Smooth muscle cell (in vitro differentiated cells): ENCODE data around the gene FOXS1. TPM values are rescaled to one million over a fixed set of nuclear protein-coding genes. Genes with fewer than 3 reads are reported as not detected.

Experiments
- DNase-seq: peaks from one replicate; lab custom pipeline; 2025; ENCODE audit not compliant: unreplicated experiment; lab: John Stamatoyannopoulos, UW
- H2AFZ ChIP-seq: fragments of 200-600 bp; sonication (generic); 2 replicates; pipeline ENCODE4 v1.6.0; 2016; ENCODE audit warnings: antibody characterized with exemption, low read depth, mild to moderate bottlenecking
- H3F3A ChIP-seq: fragments of 200-600 bp; sonication (generic); 2 replicates; pipeline ENCODE4 v1.6.0; 2017; ENCODE audit warnings: antibody characterized with exemption, low read depth
- H3K27ac ChIP-seq: fragments of 200-600 bp; sonication (generic); 2 replicates; pipeline ENCODE4 v1.5.1; 2016; ENCODE audit warnings: low read depth, mild to moderate bottlenecking
- H3K27me3 ChIP-seq: fragments of 200-600 bp; sonication (generic); 2 replicates; pipeline ENCODE4 v1.6.1; 2016; ENCODE audit warnings: low read depth, mild to moderate bottlenecking
- H3K36me3 ChIP-seq: fragments of 200-600 bp; sonication (generic); 2 replicates; pipeline ENCODE4 v1.5.1; 2016; ENCODE audit warnings: low read depth
- H3K4me1 ChIP-seq: fragments of 200-600 bp; sonication (generic); 2 replicates; pipeline ENCODE4 v1.5.1; 2016; ENCODE audit warnings: low read depth
- H3K4me2 ChIP-seq: fragments of 200-600 bp; sonication (generic); 2 replicates; pipeline ENCODE4 v1.6.0; 2016; ENCODE audit warnings: mild to moderate bottlenecking
- H3K4me3 ChIP-seq: fragments of 200-600 bp; sonication (generic); 2 replicates; pipeline ENCODE4 v1.5.1; 2016; ENCODE audit warnings: mild to moderate bottlenecking
- H3K79me2 ChIP-seq: fragments of 200-600 bp; sonication (generic); 2 replicates; pipeline ENCODE4 v1.6.0; 2016; ENCODE audit warnings: low read depth, mild to moderate bottlenecking
- H3K9ac ChIP-seq: fragments of 200-600 bp; sonication (generic); 2 replicates; pipeline ENCODE4 v1.6.0; 2016; ENCODE audit warnings: low read depth
- H3K9me3 ChIP-seq: fragments of 200-600 bp; sonication (generic); replicated peaks from 2 replicates; pipeline ENCODE4 v1.5.1; 2016; ENCODE audit warnings: low read depth
- H4K20me1 ChIP-seq: fragments of 200-600 bp; sonication (generic); 2 replicates; pipeline ENCODE4 v1.6.0; 2016; ENCODE audit warnings: low read depth
- CTCF ChIP-seq: fragments of 200-600 bp; sonication (generic); IDR thresholded peaks from 2 replicates; pipeline ENCODE4 v1.5.1; 2017; ENCODE audit warnings: borderline replicate concordance, mild to moderate bottlenecking, antibody characterized with exemption; ENCODE audit not compliant: insufficient read depth, poor library complexity, severe bottlenecking
- WGBS: methylation state at CpG from one replicate; pipeline ENCODE4 v1.1.7; 2016; ENCODE audit warnings: low lambda C conversion rate; 5-methylcytosine and 5-hydroxymethylcytosine counted together
- polyA plus RNA-seq: library from polyadenylated mRNA; unstranded; fragments of >200 nt; fragmentation: Nextera tagmentation; extraction: Ambion mirVana; gene quantifications from 2 replicates; pipeline ENCODE4 v1.2.1, GENCODE V29; 2016
- total RNA-seq: library from RNA; depleted of rRNA; stranded (reverse); fragments of >200 nt; gene quantifications from 2 replicates; pipeline ENCODE4 v1.2.3, GENCODE V29; 2014

FOXS1 gene
- total and polyA plus RNA-seq, 2 experiments from 2014 or later = 0.09 to 3.3 TPM

- no peaks in the 10 kb centered on the region for H3K79me2 ChIP-seq
- H3K4me2 ChIP-seq = no peak overlapping the region
- H3K9me3 ChIP-seq = no peaks in the 10 kb centered on the region
- peaks cover 4% of the 10 kb centered on the region for H3F3A ChIP-seq
- no peak for DNase-seq
- H3K4me1 ChIP-seq = peaks cover 33% of the 10 kb centered on the region
- 74% methylated on average over 3 of the region's 3 CpGs for WGBS
- H2AFZ ChIP-seq = no peak overlapping the region
- no peak overlapping the region for H3K27ac ChIP-seq
- TF ChIP-seq CTCF = no peak
- peaks cover 33% of the 10 kb centered on the region for H3K27me3 ChIP-seq
- H3K36me3 ChIP-seq = no peaks in the 10 kb centered on the region
- no peak overlapping the region for H3K9ac ChIP-seq
- H4K20me1 ChIP-seq = no peaks in the 10 kb centered on the region
- no peak overlapping the region for H3K4me3 ChIP-seq
These were observed 1.4 kb upstream of the FOXS1 start for GRCh38 chr20:31846793-31847138.

- Histone ChIP-seq H3K4me2 (peak overlapping the region; percentile 6), H3K79me2 (no peaks in the 10 kb centered on the region), H3K9ac (no peak overlapping the region), H2AFZ (no peak overlapping the region), H3K27me3 (peaks cover 15% of the 10 kb centered on the region), H3K36me3 (no peaks in the 10 kb centered on the region), H3K4me3 (no peak overlapping the region), H3K4me1 (peaks cover 38% of the 10 kb centered on the region), H3K27ac (no peak overlapping the region), H4K20me1 (no peaks in the 10 kb centered on the region), H3F3A (peaks cover 4% of the 10 kb centered on the region), H3K9me3 (no peaks in the 10 kb centered on the region)
- no peak for DNase-seq
- TF ChIP-seq CTCF = no peak
- 96% methylated on average over 28 of the region's 28 CpGs for WGBS
These were observed 586 bp downstream of the FOXS1 start for GRCh38 chr20:31844737-31845299.

GRCh38 chr20:31843881-31844280 lies 1.5 kb downstream of the FOXS1 start:
- no peaks in the 10 kb centered on the region for H3K9me3 ChIP-seq
- DNase-seq = no peak
- 90% methylated on average over 5 of the region's 5 CpGs for WGBS
- no peak for TF ChIP-seq CTCF
- H3F3A ChIP-seq = peaks cover 4% of the 10 kb centered on the region
- H3K4me2 ChIP-seq = no peak overlapping the region
- H2AFZ ChIP-seq = no peak overlapping the region
- H3K9ac ChIP-seq = no peak overlapping the region
- no peaks in the 10 kb centered on the region for H3K79me2 ChIP-seq
- H3K36me3 ChIP-seq = no peaks in the 10 kb centered on the region
- H4K20me1 ChIP-seq = no peaks in the 10 kb centered on the region
- H3K4me1 ChIP-seq = peaks cover 38% of the 10 kb centered on the region
- H3K27me3 ChIP-seq = peaks cover 5% of the 10 kb centered on the region
- no peak overlapping the region for H3K4me3 ChIP-seq
- H3K27ac ChIP-seq = no peak overlapping the region

- H4K20me1 ChIP-seq = no peaks in the 10 kb centered on the region
- WGBS = 78% methylated on average over 6 of the region's 6 CpGs
- no peaks in the 10 kb centered on the region for H3K27me3 ChIP-seq
- peaks cover 39% of the 10 kb centered on the region for H3K4me1 ChIP-seq
- no peak overlapping the region for H3K27ac ChIP-seq
- H3K4me3 ChIP-seq = no peak overlapping the region
- no peaks in the 10 kb centered on the region for H3K36me3 ChIP-seq
- peak overlapping the region; percentile 61 for H3K4me2 ChIP-seq
- no peak for DNase-seq
- H3K79me2 ChIP-seq = no peaks in the 10 kb centered on the region
- no peaks in the 10 kb centered on the region for H3K9me3 ChIP-seq
- TF ChIP-seq CTCF = no peak
- H3K9ac ChIP-seq = no peak overlapping the region
- no peak overlapping the region for H2AFZ ChIP-seq
- peaks cover 7% of the 10 kb centered on the region for H3F3A ChIP-seq
These were observed 2.1 kb downstream of the FOXS1 start for GRCh38 chr20:31843288-31843687.
